Kidney capillary endothelial cell (primary cell): ENCODE results near the gene NAPB.
"Not testable (repeated sequence)": the region's sequence is repeated elsewhere in the genome, so short reads cannot be mapped to it uniquely, and the experiment has no call there.

Source experiments
- DNase-seq: peaks from one replicate; pipeline ENCODE4 v3.0.0-alpha.2; 2018; ENCODE audit warnings: low spot score

The NAPB gene

GRCh38 chr20:23420943-23421931 lies at the start of gene NAPB:
Gene NAPB (minus strand): TSS chr20:23421488. CDS start chr20:23421402, 86 bp downstream.
- DNase-seq: peak; percentile 88

GRCh38 chr20:23466961-23467360 lies 45.7 kb upstream of the NAPB start:
- not testable (repeated sequence) for DNase-seq

GRCh38 chr20:23461180-23461579 lies 39.9 kb upstream of the NAPB start:
- DNase-seq: no peak

GRCh38 chr20:23459461-23460150 lies 38.3 kb upstream of the NAPB start:
- no peak for DNase-seq

GRCh38 chr20:23456873-23457272 lies 35.6 kb upstream of the NAPB start:
- DNase-seq: no peak

- DNase-seq: no peak
Measured at GRCh38 chr20:23456409-23456808, 35.1 kb upstream of the NAPB start.

GRCh38 chr20:23455639-23456038 lies 34.4 kb upstream of the NAPB start:
- no peak for DNase-seq

- DNase-seq: no peak
Measured at GRCh38 chr20:23454816-23455215, 33.5 kb upstream of the NAPB start.

- no peak for DNase-seq
Measured at GRCh38 chr20:23453549-23454543, 32.6 kb upstream of the NAPB start.

- no peak for DNase-seq
Measured at GRCh38 chr20:23452776-23453175, 31.5 kb upstream of the NAPB start, which contains the start of gene CST11. Gene CST11 (minus strand): TSS chr20:23452876. CDS start chr20:23452811, 65 bp downstream.

GRCh38 chr20:23451956-23452487 lies 30.7 kb upstream of the NAPB start:
- DNase-seq: no peak

- DNase-seq: no peak
Measured at GRCh38 chr20:23450877-23451276, 29.6 kb upstream of the NAPB start.

GRCh38 chr20:23449421-23449820 lies 28.1 kb upstream of the NAPB start:
- DNase-seq: no peak

GRCh38 chr20:23448167-23448566 lies 26.9 kb upstream of the NAPB start:
- no peak for DNase-seq

GRCh38 chr20:23446505-23446904 lies 25.2 kb upstream of the NAPB start:
- peak; percentile 41 for DNase-seq

GRCh38 chr20:23445596-23446217 lies 24.4 kb upstream of the NAPB start:
- DNase-seq: peak; percentile 65

- no peak for DNase-seq
Measured at GRCh38 chr20:23444859-23445258, 23.6 kb upstream of the NAPB start.

- no peak for DNase-seq
Measured at GRCh38 chr20:23442436-23442835, 21.1 kb upstream of the NAPB start.

GRCh38 chr20:23441850-23442313 lies 20.6 kb upstream of the NAPB start:
- peak; percentile 69 for DNase-seq

GRCh38 chr20:23440004-23440403 lies 18.7 kb upstream of the NAPB start:
- DNase-seq: no peak

- no peak for DNase-seq
Measured at GRCh38 chr20:23438661-23439060, 17.4 kb upstream of the NAPB start.
